ENCODE results near the gene MYBBP1A.
"Not testable (repeated sequence)": the region's sequence is repeated elsewhere in the genome, so short reads cannot be mapped to it uniquely, and the experiment has no call there.

MYBBP1A gene, protein sequence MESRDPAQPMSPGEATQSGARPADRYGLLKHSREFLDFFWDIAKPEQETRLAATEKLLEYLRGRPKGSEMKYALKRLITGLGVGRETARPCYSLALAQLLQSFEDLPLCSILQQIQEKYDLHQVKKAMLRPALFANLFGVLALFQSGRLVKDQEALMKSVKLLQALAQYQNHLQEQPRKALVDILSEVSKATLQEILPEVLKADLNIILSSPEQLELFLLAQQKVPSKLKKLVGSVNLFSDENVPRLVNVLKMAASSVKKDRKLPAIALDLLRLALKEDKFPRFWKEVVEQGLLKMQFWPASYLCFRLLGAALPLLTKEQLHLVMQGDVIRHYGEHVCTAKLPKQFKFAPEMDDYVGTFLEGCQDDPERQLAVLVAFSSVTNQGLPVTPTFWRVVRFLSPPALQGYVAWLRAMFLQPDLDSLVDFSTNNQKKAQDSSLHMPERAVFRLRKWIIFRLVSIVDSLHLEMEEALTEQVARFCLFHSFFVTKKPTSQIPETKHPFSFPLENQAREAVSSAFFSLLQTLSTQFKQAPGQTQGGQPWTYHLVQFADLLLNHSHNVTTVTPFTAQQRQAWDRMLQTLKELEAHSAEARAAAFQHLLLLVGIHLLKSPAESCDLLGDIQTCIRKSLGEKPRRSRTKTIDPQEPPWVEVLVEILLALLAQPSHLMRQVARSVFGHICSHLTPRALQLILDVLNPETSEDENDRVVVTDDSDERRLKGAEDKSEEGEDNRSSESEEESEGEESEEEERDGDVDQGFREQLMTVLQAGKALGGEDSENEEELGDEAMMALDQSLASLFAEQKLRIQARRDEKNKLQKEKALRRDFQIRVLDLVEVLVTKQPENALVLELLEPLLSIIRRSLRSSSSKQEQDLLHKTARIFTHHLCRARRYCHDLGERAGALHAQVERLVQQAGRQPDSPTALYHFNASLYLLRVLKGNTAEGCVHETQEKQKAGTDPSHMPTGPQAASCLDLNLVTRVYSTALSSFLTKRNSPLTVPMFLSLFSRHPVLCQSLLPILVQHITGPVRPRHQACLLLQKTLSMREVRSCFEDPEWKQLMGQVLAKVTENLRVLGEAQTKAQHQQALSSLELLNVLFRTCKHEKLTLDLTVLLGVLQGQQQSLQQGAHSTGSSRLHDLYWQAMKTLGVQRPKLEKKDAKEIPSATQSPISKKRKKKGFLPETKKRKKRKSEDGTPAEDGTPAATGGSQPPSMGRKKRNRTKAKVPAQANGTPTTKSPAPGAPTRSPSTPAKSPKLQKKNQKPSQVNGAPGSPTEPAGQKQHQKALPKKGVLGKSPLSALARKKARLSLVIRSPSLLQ (N-terminal part only)

GRCh38 chr17:4554997-4555799, at the start of gene MYBBP1A:
Gene MYBBP1A (minus strand): TSS chr17:4555384. CDS start chr17:4555324, 60 bp downstream.
- peak; percentile 97 for DNase-seq

- DNase-seq, result not testable (repeated sequence)
Measured at GRCh38 chr17:4604736-4605135, 49.6 kb upstream of the MYBBP1A start.

DNA sequence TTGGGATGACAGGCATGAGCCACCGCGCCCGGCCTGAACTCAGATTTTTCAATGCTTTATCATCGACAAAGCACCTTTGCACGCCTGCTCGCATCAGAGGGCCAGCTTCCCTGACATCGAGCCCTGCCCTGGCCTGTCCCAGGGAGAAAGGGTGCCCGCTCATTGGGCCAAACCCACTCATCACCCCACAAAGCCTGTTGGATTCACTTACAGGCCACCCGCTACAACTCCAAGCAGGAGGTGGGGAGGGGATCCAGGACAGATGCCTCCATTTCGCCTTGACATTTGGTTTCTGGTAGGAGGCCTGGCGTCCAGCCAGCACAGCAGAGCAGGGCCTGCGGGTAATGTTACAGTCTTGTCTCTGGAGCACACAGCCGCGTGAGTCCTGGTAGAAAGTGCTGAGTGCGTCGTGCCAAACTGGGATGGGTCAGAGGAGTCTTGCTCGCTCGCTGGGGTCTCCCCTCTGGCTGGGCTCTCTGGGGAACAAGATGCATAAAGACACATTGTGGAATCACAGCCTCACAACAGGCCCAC, 49.0 kb upstream of the MYBBP1A start:
- DNase-seq, result no peak

- DNase-seq, result no peak
Measured at GRCh38 chr17:4602041-4602440, 46.9 kb upstream of the MYBBP1A start.

- DNase-seq, result no peak
Measured at GRCh38 chr17:4601326-4601725, 46.1 kb upstream of the MYBBP1A start.

- DNase-seq, result no peak
Measured at GRCh38 chr17:4600563-4600962, 45.4 kb upstream of the MYBBP1A start.

- DNase-seq, result no peak
Measured at GRCh38 chr17:4599505-4600281, 44.5 kb upstream of the MYBBP1A start.

- no peak for DNase-seq
Measured at GRCh38 chr17:4598776-4599504, 43.8 kb upstream of the MYBBP1A start.

DNA sequence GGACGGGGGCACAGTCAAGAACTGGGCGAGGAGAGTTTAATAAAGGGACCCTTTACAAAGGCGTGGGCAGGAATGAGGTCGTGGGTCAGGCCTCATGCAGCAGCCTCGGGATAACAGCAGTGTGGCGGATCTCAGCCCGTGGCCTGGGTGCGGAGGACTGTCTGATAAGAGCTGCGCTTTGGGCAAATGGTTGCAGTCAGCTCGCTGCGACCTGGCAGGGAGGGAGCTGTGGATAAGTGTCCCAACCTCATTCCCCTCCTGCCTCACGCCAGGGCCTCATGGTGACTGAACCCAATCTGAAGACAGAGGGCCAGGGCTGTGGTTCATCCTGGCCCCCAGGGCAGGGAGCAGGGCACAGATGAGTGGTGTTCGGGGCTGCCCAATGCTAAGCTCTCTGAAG, 42.8 kb upstream of the MYBBP1A start:
- no peak for DNase-seq

GRCh38 chr17:4596636-4597380, 41.6 kb upstream of the MYBBP1A start:
- DNase-seq, result no peak

DNA sequence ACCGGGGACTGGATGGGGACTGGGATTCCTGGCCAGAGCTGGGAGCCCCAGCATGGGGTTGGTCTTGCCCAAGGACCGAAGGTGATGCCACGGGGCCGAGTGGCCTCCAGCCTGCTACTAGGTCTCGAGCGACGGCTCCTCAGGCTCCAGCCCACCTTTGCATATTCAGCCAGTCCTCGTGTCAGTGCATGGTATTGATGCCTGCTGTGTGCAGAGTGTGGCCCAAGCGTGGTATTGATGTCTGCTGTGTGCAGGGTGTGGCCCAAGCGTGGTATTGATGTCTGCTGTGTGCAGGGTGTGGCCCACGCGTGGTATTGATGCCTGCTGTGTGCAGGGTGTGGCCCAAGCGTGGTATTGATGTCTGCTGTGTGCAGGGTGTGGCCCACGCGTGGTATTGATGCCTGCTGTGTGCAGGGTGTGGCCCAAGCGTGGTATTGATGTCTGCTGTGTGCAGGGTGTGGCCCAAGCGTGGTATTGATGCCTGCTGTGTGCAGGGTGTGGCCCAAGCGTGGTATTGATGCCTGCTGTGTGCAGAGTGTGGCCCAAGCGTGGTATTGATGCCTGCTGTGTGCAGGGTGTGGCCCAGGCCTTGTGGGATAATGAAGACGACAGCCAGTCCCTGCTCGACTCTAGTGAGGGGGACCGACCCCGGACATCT, 40.6 kb upstream of the MYBBP1A start:
- DNase-seq, result not testable (repeated sequence)

- peak; percentile 19 to 44 for DNase-seq
Measured at GRCh38 chr17:4594931-4595684, 39.9 kb upstream of the MYBBP1A start.

- no peak for DNase-seq
Measured at GRCh38 chr17:4594406-4594805, 39.2 kb upstream of the MYBBP1A start.

DNA sequence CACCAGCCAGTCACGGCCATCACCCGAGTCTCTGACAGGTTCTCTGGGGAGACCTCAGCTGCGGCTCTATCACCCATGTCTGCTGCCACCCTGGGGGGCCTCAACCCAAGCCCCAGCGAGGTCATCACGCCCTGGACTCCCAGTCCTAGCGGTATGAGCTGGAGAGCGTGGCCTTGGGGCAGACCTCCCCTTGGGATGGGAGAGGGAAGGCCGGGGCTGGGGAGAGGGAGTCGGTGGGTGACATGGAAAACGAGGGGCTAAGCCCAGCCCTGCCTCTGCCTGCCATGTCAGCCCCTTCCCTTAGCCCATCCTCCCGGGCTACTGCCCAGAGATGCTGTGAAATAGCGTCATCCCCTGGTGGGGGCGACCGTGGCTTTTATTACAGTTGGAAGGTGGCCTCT, 37.8 kb upstream of the MYBBP1A start:
- DNase-seq, result no peak

DNA sequence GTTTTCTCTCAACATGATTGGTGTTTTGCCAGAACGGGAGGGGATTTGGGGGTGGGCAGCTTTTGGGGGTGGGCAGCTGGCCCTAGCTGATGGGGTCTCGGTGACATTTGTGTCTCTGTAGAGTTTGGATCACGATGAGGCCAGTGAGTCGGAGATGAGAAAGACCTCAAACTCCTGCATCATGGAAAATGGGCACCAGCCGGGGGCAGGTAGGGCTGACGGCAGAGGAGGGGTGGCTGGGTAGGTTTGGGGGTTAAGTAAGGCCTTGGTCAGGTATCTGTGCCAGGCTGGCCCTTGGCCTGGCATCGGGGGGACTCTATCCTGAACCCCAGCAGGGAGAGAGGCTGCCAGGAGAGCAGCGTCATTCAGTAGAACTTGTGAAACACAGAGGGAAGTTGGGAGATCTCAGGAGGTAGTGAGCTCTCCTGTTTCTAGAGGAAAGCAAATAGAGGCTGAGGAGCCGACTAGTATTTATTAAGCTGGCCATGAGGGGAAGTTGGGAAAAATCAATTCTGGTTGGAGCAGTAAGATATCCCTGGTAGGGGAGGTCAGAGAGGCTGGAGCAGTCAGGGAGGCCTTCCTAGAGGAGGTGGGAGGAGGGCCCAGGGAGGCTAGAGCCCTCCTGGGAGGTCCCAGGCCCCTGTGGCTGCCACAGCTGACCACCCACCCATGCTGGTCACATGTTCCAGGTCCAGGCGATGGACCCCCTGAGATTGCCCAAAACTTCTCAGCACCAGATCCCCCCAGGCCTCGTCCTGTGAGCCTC, 37.2 kb upstream of the MYBBP1A start:
- no peak for DNase-seq

DNA sequence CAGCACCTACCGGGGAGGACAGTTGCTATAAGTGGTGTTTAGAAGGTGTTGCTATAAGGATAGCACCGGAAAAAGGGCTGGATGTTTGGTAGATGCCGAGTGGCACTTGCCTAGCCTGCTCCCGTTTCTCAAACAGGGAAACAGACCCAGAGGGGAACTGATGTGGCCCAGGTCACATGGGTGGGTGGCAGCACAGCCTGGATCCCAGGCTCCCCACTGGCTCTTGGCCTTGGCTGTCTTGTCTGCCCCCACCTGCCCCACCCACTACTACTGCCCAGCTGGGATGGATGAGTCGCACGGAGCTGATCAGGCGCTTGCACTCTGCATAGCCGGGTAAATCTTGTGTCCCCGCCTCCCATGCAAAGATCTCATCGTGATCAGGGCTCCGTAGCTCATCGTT, 36.3 kb upstream of the MYBBP1A start:
- DNase-seq, result no peak

DNA sequence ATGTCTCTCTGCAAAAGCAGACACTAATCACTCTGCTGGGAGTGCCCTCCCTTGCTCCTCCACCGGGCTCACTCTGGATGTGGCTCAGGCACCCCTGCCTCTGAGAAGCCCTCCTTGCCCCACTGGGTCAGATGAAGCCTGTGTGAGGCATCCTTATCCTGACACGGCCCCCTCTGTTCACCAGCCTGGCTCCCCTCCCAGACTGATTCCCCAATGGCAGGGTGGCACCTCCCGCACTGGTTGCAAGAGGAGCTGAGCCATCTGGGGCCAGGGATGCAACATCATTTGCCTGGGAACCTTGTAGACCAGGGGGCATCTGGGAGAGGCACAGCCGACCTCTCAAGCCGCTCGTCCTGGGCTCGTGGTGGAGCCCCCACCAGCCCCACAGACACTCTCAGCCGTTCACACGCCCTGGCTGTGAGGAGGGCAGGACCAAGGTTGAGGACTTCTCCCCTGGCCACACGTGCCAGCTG, 35.8 kb upstream of the MYBBP1A start:
- DNase-seq, result no peak

Measured in stimulated activated CD4-positive, alpha-beta T cell treated with anti-CD3 and anti-CD28 coated beads, Interleukin-2, amount 100 ng/mL, for 48 hours (primary cell).